ENCODE results near the gene PIM2.

PIM2 gene

GRCh38 chrX:48945517-48946348 is 26.9 kb upstream of the PIM2 start:
- TF ChIP-seq CTCF (IDR thresholded peaks at IDR 0.05; ENCODE audit: control extremely low read depth, extremely low read depth, low read depth, missing control alignments), result peak; percentile 80

GRCh38 chrX:48942895-48943294 is 24.1 kb upstream of the PIM2 start:
- CTCF ChIA-PET, result interaction anchor here (1.3 to 4.4 kb wide), 2 partner anchors 9 to 12 kb away, joined by 5 to 19 read pairs; no protein-coding TSS in a partner anchor
- TF ChIP-seq CTCF (IDR thresholded peaks at IDR 0.05; ENCODE audit: control extremely low read depth, extremely low read depth, low read depth, missing control alignments), result no peak
- POLR2A ChIA-PET, result interaction anchor here (1.4 kb wide), 1 partner anchor 13 kb away, joined by 3 read pairs; no protein-coding TSS in a partner anchor
- DNase-seq (ENCODE audit: extremely low spot score), result no peak

More at GRCh38 chrX:48945517-48946348, 26.9 kb upstream of the PIM2 start:
- POLR2A ChIA-PET, result interaction anchor here (0.8 kb wide), 1 partner anchor 33 kb away, joined by 3 read pairs; no protein-coding TSS in a partner anchor
- DNase-seq (ENCODE audit: extremely low spot score), result peak; percentile 62
- CTCF ChIA-PET, result interaction anchor here (0.7 to 2.2 kb wide), 13 partner anchors 8 to 298 kb away, joined by 3 to 18 read pairs (median 6); partner anchors contain the start of genes PQBP1, SLC35A2 and TIMM17B

- TF ChIP-seq CTCF (IDR thresholded peaks at IDR 0.05; ENCODE audit: control extremely low read depth, extremely low read depth, low read depth, missing control alignments), result no peak
- POLR2A ChIA-PET, result interaction anchor here (0.9 to 4.0 kb wide), 8 partner anchors 13 to 37 kb away, joined by 3 to 33 read pairs (median 4); partner anchors contain the start of gene SLC35A2
Observed at GRCh38 chrX:48940404-48940955, 21.7 kb upstream of the PIM2 start.

GRCh38 chrX:48939524-48940228 is 20.9 kb upstream of the PIM2 start:
- ChIA-PET CTCF (interaction anchor here (1.2 to 4.4 kb wide), 7 partner anchors 9 to 48 kb away, joined by 3 to 19 read pairs (median 4); no protein-coding TSS in a partner anchor), POLR2A (interaction anchor here (0.9 to 4.0 kb wide), 9 partner anchors 12 to 36 kb away, joined by 3 to 33 read pairs (median 5); partner anchors contain the start of genes PIM2 and SLC35A2)
- DNase-seq (ENCODE audit: extremely low spot score), result no peak
- no peak for TF ChIP-seq CTCF (IDR thresholded peaks at IDR 0.05; ENCODE audit: control extremely low read depth, extremely low read depth, low read depth, missing control alignments)

More at GRCh38 chrX:48940404-48940955, 21.7 kb upstream of the PIM2 start:
- CTCF ChIA-PET, result interaction anchor here (1.2 to 4.4 kb wide), 4 partner anchors 11 to 49 kb away, joined by 3 to 19 read pairs (median 4); no protein-coding TSS in a partner anchor
- no peak for DNase-seq (ENCODE audit: extremely low spot score)

GRCh38 chrX:48938721-48939425 is 20.0 kb upstream of the PIM2 start:
- TF ChIP-seq CTCF (IDR thresholded peaks at IDR 0.05; ENCODE audit: control extremely low read depth, extremely low read depth, low read depth, missing control alignments), result no peak
- POLR2A ChIA-PET, result interaction anchor here (0.6 to 4.0 kb wide), 9 partner anchors 8 to 64 kb away, joined by 3 to 33 read pairs (median 5); partner anchors contain the start of genes PIM2 and SLC35A2
- peak; percentile 54 for DNase-seq (ENCODE audit: extremely low spot score)
- CTCF ChIA-PET, result interaction anchor here (0.9 to 3.4 kb wide), 6 partner anchors 8 to 47 kb away, joined by 3 to 15 read pairs (median 4); partner anchors contain the start of gene OTUD5
